Epidermal melanocyte (primary cell): ENCODE results near the gene FLT3.
"Not testable (repeated sequence)": the region's sequence is repeated elsewhere in the genome, so short reads cannot be mapped to it uniquely, and the experiment has no call there.

Experiments used
- DNase-seq: peaks from one replicate; pipeline ENCODE4 v3.0.0; 2011; ENCODE audit warnings: low spot score; ENCODE audit not compliant: insufficient read length

FLT3 gene

GRCh38 chr13:28100150-28101121 lies at the start of gene FLT3:
TSS of gene FLT3 (minus strand) at chr13:28100576. CDS start at chr13:28100510, 66 bp downstream.
- DNase-seq: no peak

DNA sequence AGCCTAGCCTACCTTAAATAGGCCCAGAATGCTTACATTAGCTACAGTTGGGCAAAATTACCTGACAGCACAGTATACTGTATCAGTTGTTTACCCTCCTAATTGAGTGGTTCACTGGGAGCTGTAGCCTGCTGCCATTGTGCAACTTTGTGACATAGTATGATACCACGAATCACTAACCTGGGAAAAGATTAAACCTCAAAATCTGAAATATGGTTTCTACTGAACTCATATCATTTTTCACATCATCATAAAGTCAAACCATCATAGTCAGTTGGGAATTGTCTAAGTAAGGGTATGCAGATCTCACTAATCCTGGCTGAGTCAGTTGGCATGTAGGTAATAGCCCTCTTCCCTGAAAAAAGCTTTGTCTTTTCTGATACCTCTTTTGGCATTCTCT lies 47.1 kb upstream of the FLT3 start:
- no peak for DNase-seq

GRCh38 chr13:28145049-28145448 lies 44.7 kb upstream of the FLT3 start:
- no peak for DNase-seq

GRCh38 chr13:28141542-28141941 lies 41.2 kb upstream of the FLT3 start:
- not testable (repeated sequence) for DNase-seq

DNA sequence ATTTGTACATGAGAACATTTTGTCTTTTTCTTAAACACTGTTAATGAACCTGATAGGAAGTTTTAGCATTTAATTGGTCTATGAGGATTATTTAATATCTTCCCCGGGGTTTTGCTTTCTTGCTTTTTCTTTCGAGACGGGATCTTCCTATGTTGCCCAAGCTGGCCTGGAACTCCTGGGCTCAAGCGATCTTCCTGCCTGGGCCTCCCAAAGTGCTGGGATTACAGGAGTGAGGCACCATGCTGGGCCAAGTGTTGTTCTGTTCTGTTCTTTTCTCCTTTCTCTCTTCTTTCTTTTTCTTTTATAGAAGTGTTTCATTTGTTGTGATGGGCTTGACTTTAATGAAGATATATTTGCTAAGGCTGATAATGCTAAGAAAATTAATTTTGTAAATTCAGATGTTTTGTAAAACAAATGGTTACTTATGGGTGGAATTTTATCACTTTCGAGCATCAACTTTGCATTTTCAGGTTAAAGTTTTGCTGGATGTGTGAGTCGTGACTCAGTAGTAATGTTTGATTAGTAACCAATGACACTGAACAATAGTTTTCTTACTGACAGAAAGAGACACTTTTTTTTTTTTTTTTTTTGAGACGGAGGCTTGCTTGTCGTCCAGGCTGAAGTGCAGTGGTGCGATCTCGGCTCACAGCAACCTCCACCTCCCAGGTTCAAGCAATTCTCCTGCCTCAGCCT lies 40.2 kb upstream of the FLT3 start:
- no peak for DNase-seq

- DNase-seq: peak; percentile 70
These were observed 38.5 kb upstream of the FLT3 start for GRCh38 chr13:28138756-28139470.

DNA sequence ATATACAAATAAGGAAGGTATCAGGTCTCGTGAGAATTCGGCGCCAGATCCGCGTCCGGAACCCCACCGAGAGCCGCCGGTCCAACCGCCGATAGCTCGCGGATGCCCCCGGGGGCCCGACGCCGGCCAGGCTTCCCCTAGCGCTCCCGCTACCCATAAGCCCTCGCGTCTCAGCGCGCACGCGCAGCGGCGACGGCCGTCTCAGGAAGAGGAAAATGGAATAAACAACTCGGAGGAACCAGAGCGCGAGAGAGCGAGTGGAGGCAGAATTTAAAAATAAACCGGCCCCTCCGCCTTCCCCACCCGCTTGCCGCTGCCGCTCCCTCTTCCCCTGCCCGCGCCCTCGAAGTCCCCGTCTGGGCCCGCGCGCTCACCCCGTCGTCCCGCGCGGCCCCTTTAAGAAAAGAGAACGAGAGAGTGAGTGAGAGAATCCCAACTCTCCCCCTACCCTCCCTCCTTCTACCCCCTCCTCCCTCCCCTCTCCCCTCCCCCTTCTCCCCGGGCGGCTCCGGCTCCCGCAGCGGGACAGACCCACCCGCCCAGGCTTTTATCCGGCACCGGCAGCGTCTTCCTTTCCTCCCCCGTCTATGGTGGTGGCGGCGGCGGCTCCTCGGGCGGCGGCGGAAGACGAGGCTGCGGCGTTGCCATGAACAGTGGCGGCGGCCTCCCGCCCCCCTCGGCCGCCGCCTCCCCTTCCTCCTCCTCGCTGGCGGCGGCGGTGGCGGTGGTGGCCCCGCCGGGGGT lies 37.8 kb upstream of the FLT3 start, which contains the start of gene PAN3:
PAN3 (plus strand) TSS at position 534 of the 744 bp plus-strand sequence; CDS start at position 647, 113 bp downstream.
- peak; percentile 73 for DNase-seq

- DNase-seq: no peak
These were observed 37.2 kb upstream of the FLT3 start for GRCh38 chr13:28137596-28137995.

DNA sequence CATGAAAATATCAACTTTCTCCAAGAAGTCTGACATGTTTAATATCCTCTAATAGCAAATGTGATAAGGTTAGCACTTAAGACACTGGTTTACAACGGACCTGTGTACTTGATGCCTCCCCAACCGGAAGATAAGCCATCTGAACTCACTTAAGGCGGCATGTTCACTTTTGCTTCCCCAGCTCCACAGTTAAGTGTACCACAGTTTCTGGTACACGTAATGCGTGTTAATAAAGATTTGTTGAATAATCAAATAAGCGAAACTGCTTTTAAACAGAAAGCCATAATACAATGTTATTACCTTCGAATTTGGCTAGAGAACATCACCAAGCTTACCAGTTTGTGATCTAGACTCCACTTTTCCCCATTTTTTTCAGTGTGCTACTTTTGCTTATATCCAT lies 36.5 kb upstream of the FLT3 start:
- no peak for DNase-seq

DNA sequence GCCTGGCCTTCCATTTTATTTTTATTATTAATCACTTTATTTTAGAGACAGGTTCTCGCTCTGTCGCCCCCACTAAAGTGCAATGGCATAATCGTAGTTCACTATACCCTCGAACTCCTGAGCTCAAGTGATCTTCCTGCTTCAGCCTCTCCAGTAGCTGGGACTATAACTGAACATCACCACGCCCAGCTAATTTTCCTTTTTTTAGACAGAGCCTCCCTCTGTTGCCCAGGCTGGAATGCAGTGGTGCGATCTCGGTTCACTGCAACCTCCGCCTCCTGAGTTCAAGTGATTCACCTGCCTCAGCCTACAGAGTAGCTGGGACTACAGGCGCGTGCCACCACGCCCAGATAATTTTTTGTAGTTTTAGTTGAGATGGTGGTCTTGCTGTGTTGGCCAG lies 31.3 kb upstream of the FLT3 start:
- DNase-seq: no peak

DNA sequence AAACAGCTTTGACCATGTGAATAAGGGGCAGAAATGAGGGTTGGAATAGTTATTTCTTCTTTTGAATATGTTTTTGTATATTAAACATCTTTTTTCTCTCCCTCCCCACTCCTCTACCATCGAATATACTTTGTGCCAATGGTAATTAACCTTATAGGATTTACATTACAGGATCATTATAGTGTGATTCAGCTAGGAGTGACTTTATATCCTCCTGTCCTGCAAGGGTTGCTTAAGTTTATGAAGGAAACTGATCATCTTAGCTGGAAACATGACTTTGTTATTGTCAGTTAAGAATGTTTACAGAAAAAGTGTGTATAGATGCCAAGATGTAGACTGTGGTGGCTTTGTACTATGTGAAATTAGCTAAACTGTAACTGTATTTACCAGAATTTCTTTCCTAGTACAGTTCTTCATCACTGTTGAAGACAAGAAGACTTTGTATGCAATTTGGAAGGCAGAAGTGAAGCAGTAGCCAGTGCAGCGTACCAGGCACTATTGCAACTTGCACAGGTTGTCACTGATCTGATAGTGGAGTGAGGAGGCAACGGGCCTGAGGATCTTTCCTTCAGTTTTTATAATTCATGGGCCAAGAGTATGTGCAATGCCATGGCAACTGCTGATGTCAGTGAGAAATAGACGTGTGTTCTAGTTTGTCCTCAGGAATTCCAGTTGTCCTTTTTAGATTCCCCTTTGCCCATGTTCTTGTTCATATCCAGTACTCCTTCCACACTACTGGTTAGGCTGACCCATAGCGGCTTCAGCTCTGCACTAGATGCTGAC lies 29.7 kb upstream of the FLT3 start:
- DNase-seq: no peak

DNA sequence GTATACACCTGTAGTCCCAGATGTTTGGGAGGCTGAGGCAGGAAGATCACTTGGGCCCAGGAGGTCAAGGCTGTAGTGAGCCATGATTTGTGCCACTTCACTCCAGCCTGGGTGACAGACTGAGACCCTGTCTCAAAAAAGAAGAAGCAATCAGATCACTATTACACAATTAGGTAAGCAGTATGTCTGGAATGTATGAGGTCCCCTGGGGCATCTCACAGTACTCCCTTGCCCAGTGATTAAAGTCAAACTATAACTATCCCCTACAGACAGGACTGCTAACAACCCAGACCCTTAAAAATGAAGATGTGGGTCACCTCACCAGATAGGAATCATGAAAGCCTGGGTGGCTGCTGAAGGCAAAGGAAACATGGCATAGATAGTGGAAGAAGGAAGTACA lies 28.6 kb upstream of the FLT3 start:
- no peak for DNase-seq

DNA sequence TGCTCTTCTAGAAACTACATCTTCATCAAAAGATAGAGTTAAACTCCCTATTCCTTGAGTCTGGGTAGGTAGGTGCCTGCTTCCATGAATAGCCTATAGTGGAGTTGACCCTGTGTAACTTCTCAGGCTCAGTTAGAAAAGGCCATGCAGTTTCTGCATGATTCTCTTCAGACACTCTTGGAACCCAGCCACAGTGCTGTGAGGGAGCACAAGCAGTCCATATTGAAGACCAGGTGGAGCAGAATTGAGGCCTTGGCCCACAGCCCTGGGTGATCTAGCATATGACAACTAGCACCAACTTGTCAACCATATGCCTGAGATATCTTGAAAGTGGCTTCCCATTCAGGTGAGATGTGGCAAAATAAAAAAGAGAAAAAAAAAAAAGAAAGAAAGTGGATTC lies 27.7 kb upstream of the FLT3 start:
- DNase-seq: no peak

- DNase-seq: no peak
These were observed 20.8 kb upstream of the FLT3 start for GRCh38 chr13:28121224-28121623.

DNA sequence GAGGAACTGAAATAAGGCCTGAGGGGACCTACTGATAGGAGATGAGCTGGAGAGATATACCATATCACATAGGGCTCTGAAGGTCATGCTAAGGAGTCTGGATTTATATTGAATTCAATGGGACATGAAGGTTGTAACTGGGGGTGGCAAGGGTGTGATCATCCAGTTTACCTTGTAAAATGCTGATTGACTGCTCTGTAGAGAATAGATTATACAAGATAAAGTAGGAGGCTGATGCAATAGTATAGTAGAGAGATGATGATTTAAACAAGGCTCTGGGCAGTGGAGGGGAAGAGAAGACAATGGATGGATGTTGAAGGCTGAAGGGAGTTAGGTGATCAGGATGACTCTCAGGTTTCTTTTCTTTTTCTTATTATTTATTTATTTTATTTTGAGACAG lies 19.9 kb upstream of the FLT3 start:
- DNase-seq: no peak

DNA sequence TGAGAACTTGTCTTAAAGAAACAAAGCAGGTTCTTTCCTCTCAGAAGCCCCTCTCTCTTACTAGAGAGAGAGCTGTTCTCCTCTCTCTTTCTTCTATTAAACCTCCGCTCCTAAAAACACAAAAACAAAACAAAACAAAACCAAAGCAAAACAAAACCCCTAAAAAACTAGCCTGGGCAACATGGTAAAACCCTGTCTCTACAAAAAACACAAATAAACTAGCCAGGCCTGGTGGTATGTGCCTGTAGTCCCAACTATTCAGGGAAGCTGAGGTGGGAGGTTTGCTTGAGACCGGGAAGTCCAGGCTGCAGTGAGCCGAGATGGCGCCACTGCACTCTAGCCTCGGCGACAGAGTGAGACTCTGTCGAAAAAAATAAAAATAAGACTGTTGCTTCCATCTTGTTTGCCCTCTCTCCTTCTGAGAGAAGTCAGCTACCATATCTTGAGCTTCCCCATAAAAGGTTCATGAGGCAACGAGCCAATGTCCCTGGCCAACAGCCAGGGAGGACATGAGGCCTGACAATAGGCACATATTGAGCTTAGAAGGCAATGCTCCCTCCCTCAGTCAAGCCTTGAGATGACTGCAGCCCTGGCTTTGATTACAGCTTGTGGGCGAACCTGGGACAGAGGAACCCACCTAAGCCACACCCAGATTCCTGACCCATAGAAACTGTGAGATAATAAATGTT lies 17.5 kb upstream of the FLT3 start:
- no peak for DNase-seq

- no peak for DNase-seq
These were observed 16.4 kb upstream of the FLT3 start for GRCh38 chr13:28116736-28117135.

GRCh38 chr13:28110414-28110813 lies 10.0 kb upstream of the FLT3 start:
- no peak for DNase-seq

GRCh38 chr13:28106976-28107375 lies 6.6 kb upstream of the FLT3 start:
- no peak for DNase-seq

DNA sequence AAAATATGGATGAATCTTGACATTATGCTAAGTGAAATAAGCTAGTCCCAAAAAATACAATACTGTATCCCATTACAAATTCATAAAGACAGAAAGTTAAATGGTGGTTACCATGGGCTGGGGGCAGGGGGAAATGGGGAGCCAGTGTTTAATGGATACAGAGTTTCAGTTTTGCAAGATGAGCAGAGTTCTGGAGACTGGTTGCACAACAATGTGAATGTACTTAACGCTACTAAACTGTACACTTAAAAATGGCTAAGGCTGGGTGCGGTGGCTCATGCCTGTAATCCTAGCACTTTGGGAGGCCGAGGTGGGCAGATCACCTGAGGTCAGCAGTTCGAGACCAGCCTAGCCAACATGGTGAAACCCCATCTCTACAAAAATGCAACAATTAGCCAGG lies 1.5 kb upstream of the FLT3 start:
- DNase-seq: not testable (repeated sequence)
